22Rv1 (cell line): ENCODE measurements around the gene TNFRSF18.

ENCODE experiments used
- H3K27ac ChIP-seq: fragments of 450-650 bp; 2 replicates; pipeline ENCODE4 v1.5.1; 2017
- ZFX ChIP-seq: fragments of 450-650 bp; IDR thresholded peaks from 2 replicates; pipeline ENCODE4 v1.6.1; 2017; ENCODE audit warnings: antibody characterized with exemption, borderline replicate concordance
- TF ChIP-seq, protein P1 (sequence below): fragments of 450-650 bp; IDR thresholded peaks from 2 replicates; pipeline ENCODE4 v1.5.1; 2017; ENCODE audit warnings: mild to moderate bottlenecking

The TNFRSF18 gene

DNA sequence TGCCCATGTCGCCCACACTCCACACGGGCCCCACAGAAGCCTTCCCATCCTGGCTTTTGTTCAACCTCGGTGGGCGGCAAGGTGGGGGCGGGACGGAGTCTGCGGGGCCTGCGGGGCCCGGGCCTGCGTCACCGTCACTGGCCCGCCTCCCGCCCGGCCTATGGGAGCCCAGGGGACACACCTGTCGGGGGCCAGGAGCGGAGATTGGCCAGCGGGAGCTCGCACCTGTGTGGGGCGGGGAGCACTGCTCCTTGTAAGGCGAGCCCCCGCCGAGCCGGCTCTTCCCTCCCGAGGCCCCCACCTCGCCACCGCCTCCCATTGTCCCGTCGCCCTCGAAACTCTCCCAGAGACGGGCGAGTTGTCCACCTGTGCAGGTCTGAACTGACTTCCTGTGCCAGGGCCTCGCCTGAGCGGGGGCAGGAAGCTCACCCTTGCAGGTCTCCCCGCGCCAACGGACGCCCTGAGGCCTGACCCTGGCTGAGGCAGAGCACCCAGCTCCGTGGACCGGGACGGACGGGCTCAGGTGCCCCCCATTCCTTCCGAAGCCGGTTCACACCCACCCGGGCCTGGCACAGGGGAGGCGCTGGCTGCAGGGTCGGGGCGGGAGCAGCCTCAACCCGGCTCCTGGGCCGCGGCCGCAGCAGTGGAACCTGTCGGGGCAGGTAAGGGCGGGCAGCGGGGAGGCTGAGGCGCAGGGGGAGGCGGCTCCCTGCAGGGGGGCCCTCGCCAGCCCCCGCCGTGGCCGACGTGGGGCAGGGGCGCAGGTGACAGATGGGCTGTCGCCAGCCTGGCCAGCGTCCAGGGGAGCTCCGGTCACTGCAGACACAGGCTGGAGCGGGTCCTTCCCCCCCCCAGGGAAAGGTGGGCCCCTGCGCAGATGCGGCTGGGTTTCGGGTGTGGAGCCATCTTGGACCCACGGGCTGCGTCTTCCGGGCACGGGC, 43.5 kb downstream of the TNFRSF18 start:
- no peak overlapping the region for H3K27ac ChIP-seq
- TF ChIP-seq, protein P1, sequence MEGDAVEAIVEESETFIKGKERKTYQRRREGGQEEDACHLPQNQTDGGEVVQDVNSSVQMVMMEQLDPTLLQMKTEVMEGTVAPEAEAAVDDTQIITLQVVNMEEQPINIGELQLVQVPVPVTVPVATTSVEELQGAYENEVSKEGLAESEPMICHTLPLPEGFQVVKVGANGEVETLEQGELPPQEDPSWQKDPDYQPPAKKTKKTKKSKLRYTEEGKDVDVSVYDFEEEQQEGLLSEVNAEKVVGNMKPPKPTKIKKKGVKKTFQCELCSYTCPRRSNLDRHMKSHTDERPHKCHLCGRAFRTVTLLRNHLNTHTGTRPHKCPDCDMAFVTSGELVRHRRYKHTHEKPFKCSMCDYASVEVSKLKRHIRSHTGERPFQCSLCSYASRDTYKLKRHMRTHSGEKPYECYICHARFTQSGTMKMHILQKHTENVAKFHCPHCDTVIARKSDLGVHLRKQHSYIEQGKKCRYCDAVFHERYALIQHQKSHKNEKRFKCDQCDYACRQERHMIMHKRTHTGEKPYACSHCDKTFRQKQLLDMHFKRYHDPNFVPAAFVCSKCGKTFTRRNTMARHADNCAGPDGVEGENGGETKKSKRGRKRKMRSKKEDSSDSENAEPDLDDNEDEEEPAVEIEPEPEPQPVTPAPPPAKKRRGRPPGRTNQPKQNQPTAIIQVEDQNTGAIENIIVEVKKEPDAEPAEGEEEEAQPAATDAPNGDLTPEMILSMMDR: no peak

DNA sequence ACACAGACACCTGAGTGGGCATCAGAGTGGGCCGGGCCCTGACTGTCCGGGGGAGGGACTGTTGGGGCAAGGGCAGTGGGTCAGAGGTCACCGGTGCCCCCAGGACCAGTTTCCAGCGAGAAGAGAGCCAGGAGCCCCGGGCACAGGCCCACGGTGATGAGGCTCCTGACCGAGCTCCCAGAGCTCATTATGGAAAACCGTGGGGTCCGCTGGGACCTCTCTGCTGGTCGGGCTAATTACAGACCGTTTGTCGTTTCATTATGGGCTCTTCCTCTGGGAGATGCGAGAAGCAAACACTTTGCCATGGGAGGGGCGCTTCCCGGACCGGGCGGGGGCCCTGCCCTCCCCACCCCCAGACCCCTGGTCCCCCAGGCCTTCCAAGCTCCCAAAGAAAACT, 44.7 kb downstream of the TNFRSF18 start:
- TF ChIP-seq, protein P1: no peak
- no peak for TF ChIP-seq ZFX

DNA sequence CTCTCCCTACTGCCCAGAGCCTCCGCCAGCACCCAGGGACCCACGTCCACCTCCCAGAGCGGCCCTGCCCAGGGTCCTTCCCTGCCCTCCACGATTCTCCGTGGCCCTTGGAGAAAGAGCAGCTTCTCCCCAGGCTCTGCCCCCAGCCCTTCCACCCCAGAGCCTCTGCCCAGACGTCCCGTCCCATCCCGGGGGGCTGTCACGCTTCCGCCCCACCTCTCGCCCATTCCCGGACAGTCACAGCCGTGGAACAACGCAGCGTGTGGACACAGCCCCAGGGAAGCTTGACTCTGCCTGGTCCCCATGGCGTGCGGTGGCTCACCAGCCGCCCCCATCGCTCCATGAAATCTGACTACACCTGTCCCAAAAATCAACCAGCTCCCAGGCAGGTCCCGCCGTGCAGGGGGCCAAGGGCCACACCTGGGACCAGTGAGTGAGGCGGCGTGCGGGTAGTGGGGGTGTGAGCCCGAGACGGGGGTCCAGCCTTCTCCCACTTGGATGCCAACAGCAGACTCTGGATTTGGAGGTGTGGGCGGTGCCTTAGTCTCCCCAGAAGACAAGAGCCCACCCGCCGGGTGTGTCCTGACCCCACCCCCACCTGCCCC, 45.2 kb downstream of the TNFRSF18 start:
- no peak for TF ChIP-seq ZFX
- TF ChIP-seq, protein P1: no peak
- no peak overlapping the region for H3K27ac ChIP-seq

More for the DNA sequence above, 44.7 kb downstream of the TNFRSF18 start:
- H3K27ac ChIP-seq: no peak overlapping the region

- H3K27ac ChIP-seq: no peak overlapping the region
- TF ChIP-seq, protein P1: no peak
- no peak for TF ChIP-seq ZFX
Observed at GRCh38 chr1:1160281-1160930, 46.0 kb downstream of the TNFRSF18 start.

GRCh38 chr1:1157914-1158710, 48.3 kb downstream of the TNFRSF18 start:
- peak overlapping the region; percentile 52 for H3K27ac ChIP-seq
- no peak for TF ChIP-seq ZFX
- TF ChIP-seq, protein P1: no peak

- TF ChIP-seq ZFX: no peak
- TF ChIP-seq, protein P1: no peak
- H3K27ac ChIP-seq: peak overlapping the region; percentile 52
Observed at GRCh38 chr1:1157426-1157913, 48.9 kb downstream of the TNFRSF18 start.
